ENCODE data around the gene RNF115. TPM values are rescaled to one million over a fixed set of nuclear protein-coding genes. Genes with fewer than 3 reads are reported as not detected.

The RNF115 gene
- polyA plus RNA-seq, 1 donor from 2014 or later: 22.3 TPM

- no peaks in the 10 kb centered on the region for H3K9me3 ChIP-seq (ENCODE audit: low read length)
- no peak for TF ChIP-seq EZH2 (IDR thresholded peaks at IDR 0.05; ENCODE audit: borderline replicate concordance, insufficient read depth, low read length, poor library complexity, severe bottlenecking)
- TF ChIP-seq POLR2AphosphoS5 (IDR thresholded peaks at IDR 0.05): no peak
- no peak for TF ChIP-seq TAF1 (IDR thresholded peaks at IDR 0.05; ENCODE audit: low read depth)
- TF ChIP-seq SMC3 (conservative IDR thresholded peaks at IDR 0.05; ENCODE audit: poor library complexity): no peak
- no peak for TF ChIP-seq RAD21 (conservative IDR thresholded peaks at IDR 0.05)
- TF ChIP-seq CTCF (IDR thresholded peaks at IDR 0.05; ENCODE audit: poor library complexity, severe bottlenecking): no peak
- no peak for TF ChIP-seq EP300 (conservative IDR thresholded peaks at IDR 0.05; ENCODE audit: poor library complexity, severe bottlenecking)
- TF ChIP-seq REST (IDR thresholded peaks at IDR 0.05; ENCODE audit: borderline replicate concordance): no peak
- TF ChIP-seq MXI1 (conservative IDR thresholded peaks at IDR 0.05; ENCODE audit: poor library complexity, severe bottlenecking): no peak
- no peaks in the 10 kb centered on the region for H3K9me2 ChIP-seq (ENCODE audit: insufficient read depth, low read length)
- no peak overlapping the region for H3K9ac ChIP-seq (ENCODE audit: low read length)
- H3K27ac ChIP-seq (ENCODE audit: low read length): no peak overlapping the region
- no peak overlapping the region for H3K4me3 ChIP-seq (ENCODE audit: low read length)
- no peak overlapping the region for H2AFZ ChIP-seq (ENCODE audit: low read depth, low read length)
- H3K36me3 ChIP-seq (ENCODE audit: insufficient read depth, low read length): no peaks in the 10 kb centered on the region
- no peaks in the 10 kb centered on the region for H3F3A ChIP-seq (ENCODE audit: insufficient read depth, low read length, poor library complexity, severe bottlenecking)
- H4K20me1 ChIP-seq (ENCODE audit: insufficient read depth): no peaks in the 10 kb centered on the region
- no peak overlapping the region for H3K4me2 ChIP-seq (ENCODE audit: low read length)
- no peaks in the 10 kb centered on the region for H3K79me2 ChIP-seq (replicated peaks; ENCODE audit: insufficient read depth, low read length)
- no peaks in the 10 kb centered on the region for H3K27me3 ChIP-seq (ENCODE audit: insufficient read depth, low read depth, low read length)
These were observed 131.0 kb downstream of the RNF115 start for GRCh38 chr1:145692785-145693443.

GRCh38 chr1:145690587-145691558, 133.0 kb downstream of the RNF115 start:
- Histone ChIP-seq H3K4me2 (ENCODE audit: low read length) (no peak overlapping the region), H2AFZ (ENCODE audit: low read depth, low read length) (no peak overlapping the region)

More at GRCh38 chr1:145690587-145691558, 133.0 kb downstream of the RNF115 start:
- H3F3A ChIP-seq (ENCODE audit: insufficient read depth, low read length, poor library complexity, severe bottlenecking): no peaks in the 10 kb centered on the region
- H3K9ac ChIP-seq (ENCODE audit: low read length): no peak overlapping the region
- no peaks in the 10 kb centered on the region for H4K20me1 ChIP-seq (ENCODE audit: insufficient read depth)
- H3K36me3 ChIP-seq (ENCODE audit: insufficient read depth, low read length): no peaks in the 10 kb centered on the region
- no peak for TF ChIP-seq CTCF (IDR thresholded peaks at IDR 0.05; ENCODE audit: poor library complexity, severe bottlenecking)
- no peak for TF ChIP-seq RAD21 (conservative IDR thresholded peaks at IDR 0.05)
- TF ChIP-seq MXI1 (conservative IDR thresholded peaks at IDR 0.05; ENCODE audit: poor library complexity, severe bottlenecking): no peak
- no peak for TF ChIP-seq EP300 (conservative IDR thresholded peaks at IDR 0.05; ENCODE audit: poor library complexity, severe bottlenecking)
- TF ChIP-seq EZH2 (IDR thresholded peaks at IDR 0.05; ENCODE audit: borderline replicate concordance, insufficient read depth, low read length, poor library complexity, severe bottlenecking): no peak
- no peak for TF ChIP-seq POLR2AphosphoS5 (IDR thresholded peaks at IDR 0.05)
- TF ChIP-seq SMC3 (conservative IDR thresholded peaks at IDR 0.05; ENCODE audit: poor library complexity): no peak
- H3K79me2 ChIP-seq (replicated peaks; ENCODE audit: insufficient read depth, low read length): no peaks in the 10 kb centered on the region
- no peaks in the 10 kb centered on the region for H3K9me3 ChIP-seq (ENCODE audit: low read length)
- H3K9me2 ChIP-seq (ENCODE audit: insufficient read depth, low read length): no peaks in the 10 kb centered on the region
- H3K27ac ChIP-seq (ENCODE audit: low read length): no peak overlapping the region
- no peak overlapping the region for H3K4me3 ChIP-seq (ENCODE audit: low read length)
- H3K27me3 ChIP-seq (ENCODE audit: insufficient read depth, low read depth, low read length): no peaks in the 10 kb centered on the region

All from neural cell (in vitro differentiated cells).